Renal cortex interstitium (tissue), 11 donors: ENCODE results near the gene RMND1. TPM values are rescaled to one million over a fixed set of nuclear protein-coding genes. Genes with fewer than 3 reads are reported as not detected.
"Not testable (repeated sequence)": the region's sequence is repeated elsewhere in the genome, so short reads cannot be mapped to it uniquely, and the experiment has no call there.

Experiments
- DNase-seq, 11 donors: peaks; one replicate each; pipeline ENCODE4 v3.0.0-alpha.2; 2013; ENCODE audit warnings: low read depth in 9 of 11, low spot score in 4 of 11; ENCODE audit errors: extremely low read depth in 1 of 11
- polyA plus RNA-seq, 3 donors: library from polyadenylated mRNA; unstranded; fragments of 120-200 nt; gene quantifications; one replicate each; pipeline ENCODE4 v1.2.1, GENCODE V29; 2013; ENCODE audit not compliant: insufficient read length in 3 of 3

RMND1 gene
- polyA plus RNA-seq, 3 donors: 49.4 to 69.2 (median 57.7) TPM

DNA sequence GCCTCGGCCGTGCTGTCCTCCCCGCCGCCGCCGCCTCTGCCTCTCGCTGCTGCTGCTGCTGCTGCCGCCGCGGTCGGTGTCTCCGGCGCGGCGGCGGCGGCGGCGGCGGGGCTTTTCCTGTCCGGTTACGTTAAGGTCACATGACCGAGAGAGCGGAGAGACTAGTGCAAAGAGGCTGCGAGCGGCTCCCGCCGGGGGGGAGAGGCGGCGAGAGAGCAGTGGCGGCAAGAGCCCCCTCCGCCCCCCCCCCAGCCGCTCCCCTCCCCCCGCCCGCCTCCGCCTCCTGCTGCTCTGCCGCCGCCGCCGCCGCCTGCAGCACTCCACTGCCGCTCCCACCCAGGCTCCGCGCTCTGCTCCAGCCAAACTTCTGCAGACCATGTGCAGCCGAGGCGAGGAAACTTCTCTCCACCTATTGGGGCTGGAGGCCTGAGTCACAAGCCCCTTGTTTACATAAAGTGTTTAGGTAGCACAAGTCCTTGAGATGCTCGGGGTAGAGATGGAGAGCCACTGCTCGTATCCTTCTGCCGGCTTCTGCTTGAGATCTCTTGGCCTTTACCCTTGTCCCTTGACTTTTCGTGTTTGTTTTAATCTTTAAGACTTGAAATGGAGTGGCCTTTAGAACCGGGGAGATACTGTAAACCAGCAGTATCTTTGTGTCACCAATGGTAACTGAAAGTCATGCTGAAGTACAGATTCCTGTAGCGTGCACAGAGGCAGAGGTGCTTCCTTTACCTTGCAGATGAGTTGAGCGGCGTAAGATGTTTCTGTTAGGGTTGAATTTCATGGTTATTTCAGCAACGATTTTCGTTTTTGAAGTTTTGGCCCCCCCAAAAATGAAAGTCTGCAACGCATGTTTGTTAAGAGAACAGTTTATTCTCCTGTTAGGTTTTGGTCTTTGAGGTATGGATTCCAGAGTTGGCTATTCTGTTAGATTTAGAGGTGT is 60.2 kb downstream of the RMND1 start, which contains the start of gene ZBTB2:
TSS of gene ZBTB2 (minus strand) at position 89 of the 943 bp plus-strand sequence. CDS start 17,922 bp downstream, outside the sequence.
- DNase-seq: peak in 8 of 11 donors; percentile 13 to 60 (median 42)

DNA sequence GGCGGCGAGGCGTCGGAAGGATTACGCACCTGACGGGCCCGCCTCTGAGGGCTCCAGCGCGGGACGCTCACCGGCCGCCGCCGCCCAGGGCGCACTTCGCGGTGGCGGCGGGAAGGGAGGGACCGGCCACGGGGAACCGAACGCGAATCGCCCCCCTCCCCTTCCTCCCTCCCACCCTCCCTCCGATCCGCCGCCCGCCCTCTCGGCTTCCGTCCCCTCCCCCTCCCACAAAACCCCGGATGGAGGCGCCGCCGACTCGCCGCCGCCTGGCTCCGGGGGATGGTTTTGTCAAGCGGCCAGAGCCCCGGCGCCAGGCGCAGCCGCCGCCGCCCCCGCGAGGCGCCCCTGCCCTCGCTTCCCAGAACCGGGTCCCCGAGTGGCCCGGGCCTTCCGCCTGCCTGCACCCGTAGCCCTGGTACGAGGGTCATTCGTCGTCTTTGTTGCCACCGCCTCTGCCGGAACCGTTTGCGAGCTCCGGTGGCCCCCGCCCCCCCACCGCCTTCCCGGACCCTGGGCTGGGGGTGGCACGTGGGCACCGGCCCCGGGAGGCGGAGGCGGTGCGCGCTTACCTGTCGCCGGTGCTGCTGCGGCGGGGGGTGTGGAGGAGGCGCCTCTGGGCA is 61.0 kb downstream of the RMND1 start:
- DNase-seq: peak in 10 of 11 donors; percentile 31 to 72 (median 66)

DNA sequence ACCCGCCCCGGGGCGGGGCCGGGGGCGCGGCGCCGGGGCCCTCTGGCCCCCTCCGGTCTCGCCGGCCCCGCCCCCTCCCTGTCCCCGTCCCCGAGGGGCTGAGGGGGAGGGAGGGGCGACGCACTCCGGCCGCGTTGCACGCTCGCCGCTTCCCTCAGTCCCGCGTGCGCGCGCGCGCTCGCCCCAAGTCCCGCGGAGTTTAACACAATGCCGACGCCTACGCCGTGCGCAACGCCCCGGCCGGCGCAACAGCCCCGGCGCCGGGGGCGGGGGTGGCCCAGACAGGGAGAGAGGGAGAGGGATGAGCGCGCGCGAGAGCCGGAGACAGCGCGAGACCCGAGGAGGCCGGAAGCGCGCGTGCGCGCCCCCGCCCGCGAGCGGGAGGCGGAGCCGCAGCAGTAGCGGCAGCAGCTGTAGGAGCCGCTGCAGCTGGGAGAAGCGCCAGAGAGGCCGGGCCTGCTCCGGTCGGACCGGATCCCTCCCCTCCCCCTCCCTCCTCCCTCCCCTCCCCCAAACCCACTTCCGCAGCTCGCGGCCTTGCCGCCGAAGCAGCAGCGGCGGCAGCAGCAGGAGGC is 61.6 kb downstream of the RMND1 start:
- DNase-seq: peak; percentile 93 to 99 (median 98)

DNA sequence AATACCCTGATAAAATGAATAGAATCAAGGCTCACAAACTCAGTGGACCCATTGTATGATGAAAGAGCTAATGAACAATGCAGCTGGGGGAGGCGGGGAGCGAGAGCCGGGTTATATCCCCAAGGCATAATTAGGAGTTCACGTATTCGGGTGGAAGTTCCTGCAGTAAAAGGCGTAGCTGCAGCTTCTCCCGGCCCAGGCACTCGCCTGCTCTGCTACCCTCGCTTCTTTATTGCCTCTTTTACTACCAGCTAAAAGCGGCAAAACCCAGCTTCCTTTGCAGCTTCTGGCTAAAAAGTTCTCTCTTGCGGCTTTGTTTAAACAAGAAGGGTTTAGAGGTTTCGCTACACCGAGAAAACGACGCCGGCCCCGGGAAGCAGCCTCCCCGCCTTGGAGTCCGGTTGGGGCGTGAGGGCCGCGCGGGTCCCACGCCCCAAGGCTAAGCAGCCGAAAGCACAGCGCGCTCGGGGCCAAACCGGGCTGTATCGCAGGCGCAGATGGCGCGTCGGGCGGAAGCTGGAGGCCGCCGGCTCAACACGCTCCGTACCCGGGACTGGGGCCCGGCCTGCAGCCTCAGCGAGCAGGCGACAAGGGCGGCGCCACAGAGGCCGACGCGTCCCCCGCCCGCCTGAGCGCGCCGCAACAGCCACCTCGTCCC is 62.2 kb downstream of the RMND1 start:
- peak in 8 of 11 donors; percentile 44 to 70 (median 58) for DNase-seq

DNA sequence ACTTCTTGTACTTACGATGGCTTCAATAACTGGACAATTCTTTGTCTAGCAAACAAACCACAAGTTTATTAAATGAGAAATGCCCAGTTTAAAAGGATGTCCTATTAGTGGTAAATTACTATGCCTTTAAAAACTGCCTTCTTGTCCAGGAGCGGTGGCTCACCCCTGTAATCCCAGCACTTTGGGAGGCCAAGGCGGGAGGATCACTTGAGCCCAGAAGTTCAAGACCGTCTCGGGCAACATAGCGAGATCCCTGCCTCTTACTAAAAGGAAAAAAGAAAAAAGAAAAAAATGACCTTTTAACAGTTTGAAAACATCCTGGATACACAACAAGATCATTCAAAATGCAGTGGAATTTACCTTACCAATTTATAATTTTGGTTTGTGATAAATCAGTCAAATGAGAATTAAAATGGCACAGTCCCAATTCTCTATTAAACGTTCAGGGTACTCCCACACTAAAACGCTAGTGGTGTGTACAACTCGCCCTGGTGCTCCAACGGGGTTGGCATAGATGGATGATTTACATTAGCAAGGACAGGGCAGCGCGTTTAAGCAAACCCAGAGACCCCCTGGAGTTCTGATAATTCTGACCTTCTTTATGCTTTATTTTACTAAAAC is 62.8 kb downstream of the RMND1 start:
- DNase-seq: peak in 1 of 11 donors; percentile 28

DNA sequence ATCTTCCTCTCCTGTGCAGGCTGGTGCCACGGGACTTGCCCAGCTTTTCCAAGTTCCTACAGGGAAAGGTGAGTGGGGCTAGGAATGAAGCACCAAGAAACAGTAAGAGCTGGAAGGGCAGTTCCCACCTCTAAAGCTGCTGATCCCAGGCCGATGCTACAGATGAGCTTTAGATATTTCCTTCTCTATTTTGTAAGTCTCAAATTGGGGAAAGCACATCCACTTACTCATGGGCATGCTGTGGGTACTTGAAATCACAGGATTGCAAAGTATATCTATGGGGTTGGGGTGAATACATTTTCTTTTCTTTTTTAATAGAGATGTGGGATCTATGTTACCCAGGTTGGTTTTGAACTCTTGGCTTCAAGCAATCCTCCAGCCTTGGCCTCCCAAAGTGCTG is 63.7 kb downstream of the RMND1 start:
- DNase-seq: no peak

DNA sequence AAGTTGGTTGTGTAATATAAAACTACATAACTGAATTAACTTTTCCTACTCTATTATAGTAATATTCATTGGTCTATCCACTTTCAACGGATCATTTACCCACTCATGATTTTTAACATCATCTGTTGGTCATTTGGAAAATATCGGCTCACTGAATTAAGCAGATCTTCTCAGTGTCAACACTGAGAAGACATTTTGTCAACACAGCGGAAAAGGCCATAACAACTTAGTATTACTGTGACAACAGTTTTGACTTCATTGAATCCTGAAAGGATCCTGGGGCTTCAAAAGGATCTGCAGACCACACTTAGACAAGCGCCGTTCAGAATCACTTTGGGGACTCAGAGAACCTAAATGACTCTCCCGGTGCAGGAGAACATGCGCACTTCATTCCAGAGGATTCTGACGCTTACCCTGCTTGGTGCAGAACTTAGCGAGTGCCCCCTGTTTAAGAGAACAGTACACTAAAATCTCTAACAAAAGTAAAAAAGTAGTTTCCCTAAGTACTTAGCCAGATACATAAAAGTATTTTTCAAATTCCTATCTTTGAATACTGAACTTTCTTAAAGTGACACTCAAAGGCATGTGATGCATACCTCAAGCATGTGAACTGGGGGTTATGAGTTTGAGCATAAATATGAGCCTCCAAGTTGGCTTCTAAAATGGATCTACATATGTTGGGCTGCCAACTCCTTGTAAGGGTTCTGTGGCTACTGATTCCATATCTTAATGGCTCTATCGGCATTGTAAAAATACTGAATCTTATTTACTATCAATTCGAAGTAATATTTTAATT is 64.6 kb downstream of the RMND1 start:
- no peak for DNase-seq

DNA sequence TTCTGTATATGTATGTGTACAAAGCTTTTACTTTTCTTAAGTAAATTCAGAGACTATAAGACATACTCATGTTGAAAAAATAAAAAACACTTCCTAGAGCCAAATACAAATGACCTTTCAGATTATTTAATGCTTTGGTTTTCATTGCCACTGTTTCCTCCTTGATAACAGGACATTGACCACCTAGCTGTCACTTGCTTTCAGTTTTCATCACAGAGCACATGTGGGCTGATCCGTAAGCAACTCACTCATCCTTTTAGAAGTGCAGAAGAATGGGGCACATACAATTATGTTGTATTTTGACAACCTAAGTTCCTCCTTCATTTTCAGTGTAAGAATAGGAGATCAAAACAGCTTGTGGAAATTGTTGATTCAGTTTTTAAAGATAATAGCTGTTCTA is 66.7 kb downstream of the RMND1 start:
- no peak for DNase-seq

DNA sequence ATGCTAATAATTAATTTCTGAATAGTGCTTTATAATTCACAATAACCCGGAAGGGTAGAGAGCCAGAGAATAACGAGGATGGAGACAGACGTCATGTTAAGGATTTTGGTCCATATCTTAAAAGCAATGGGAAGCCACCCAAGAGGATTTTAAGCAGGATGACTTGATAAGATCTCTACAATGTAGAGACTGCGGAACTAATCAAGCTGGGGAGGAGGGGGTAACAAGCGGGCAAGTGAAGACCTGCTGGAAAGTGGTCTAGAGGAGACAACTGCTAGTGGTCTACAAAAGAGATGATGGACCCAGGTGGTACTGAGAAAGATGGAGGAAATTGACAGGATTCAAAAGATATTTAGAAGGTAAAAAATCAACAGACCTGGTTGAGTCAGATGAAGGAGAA is 67.8 kb downstream of the RMND1 start:
- no peak for DNase-seq

DNA sequence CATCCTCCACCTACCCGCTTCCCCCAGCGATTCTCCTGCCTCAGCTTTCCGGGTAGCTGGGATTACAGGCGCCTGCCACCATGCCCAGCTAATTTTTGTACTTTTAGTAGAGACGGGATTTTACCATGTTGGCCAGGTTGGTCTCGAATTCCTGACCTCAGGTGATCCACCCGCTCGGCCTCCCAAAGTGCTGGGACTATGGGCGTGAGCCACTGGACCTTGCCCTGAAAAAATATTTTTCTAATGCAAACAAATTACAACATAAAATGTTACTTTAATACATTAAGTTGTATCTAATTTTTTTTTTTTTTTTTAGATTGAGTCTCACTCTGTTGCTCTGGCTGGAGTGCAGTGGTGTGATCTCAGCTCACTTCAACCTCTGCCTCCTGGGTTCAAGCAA is 69.3 kb downstream of the RMND1 start:
- not testable (repeated sequence) for DNase-seq

DNA sequence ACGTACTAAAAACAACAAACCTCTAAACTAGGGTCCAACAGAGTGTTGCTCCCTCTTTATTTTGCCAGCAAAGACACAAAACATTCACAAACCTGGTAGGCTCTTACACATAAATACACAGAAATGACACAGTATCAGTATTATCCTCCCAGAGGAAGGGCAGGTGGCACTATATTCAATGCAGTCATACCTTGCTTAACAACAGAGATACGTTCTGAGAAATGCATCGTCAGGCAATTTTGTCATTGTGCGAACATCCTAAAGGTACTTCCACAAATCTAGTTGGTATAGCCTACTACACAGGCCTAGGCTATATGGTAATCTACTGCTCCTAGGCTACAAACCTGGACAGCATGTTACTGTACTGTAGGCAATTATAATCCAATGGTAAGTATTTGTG is 70.2 kb downstream of the RMND1 start:
- no peak for DNase-seq

DNA sequence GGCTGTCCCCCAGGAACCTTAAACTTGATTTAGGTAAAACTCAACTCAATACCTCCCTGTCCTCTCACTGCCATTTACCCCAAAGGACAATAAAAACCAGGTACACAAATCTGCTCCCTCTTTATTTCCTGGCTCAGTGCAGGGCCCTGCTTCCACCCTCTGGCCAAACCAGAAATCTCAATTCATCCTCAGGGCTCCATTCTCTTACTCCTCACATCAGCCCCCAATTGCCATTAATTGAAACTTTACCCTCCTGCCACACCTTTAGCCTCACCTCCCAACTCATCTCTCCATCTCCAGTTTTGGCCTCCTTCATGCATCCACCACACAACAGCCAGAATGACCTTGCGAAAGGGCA is 71.1 kb downstream of the RMND1 start:
- no peak for DNase-seq

DNA sequence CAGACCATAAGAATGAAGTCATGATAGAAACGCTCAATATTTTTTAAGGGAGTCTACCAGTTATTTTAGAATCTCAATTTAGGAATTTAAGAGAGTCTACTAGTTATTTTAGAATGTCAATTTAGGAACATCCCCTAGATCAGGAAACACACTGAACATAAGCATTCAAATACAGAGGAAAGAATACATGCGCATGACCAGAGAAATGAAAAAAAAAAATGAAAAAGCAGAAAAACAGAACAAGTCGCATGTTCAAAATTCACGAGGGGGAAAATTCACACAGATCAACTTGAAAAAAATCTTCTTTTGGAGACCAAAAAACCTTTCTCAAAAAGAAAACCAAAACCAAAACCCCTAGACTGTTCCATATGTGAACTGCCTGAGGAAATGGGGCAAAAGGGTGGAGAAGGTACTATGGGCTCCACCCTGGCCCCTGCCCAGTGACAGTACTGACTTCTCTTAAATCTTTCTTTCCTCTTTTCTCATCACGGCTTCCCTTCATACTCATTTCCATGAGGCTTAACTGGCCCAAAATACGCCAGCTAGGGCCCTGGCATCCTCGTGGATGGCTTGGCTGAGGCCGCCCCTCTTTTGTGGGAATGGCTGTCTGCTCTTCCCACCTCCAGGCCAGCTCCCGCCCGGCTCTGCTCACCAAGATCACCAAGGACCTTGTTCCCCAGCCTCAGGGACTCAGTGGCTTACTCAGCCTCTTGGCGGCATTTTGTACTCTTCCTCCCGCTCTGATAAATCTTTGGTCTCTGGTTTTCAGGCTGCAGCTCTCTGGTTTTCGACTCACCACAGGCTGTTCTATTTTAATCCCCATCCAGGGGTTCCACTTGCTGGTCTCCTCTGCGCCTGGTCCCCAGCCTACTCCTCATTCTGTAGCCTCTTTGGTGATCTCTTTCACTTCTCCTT is 71.7 kb downstream of the RMND1 start:
- DNase-seq: no peak

DNA sequence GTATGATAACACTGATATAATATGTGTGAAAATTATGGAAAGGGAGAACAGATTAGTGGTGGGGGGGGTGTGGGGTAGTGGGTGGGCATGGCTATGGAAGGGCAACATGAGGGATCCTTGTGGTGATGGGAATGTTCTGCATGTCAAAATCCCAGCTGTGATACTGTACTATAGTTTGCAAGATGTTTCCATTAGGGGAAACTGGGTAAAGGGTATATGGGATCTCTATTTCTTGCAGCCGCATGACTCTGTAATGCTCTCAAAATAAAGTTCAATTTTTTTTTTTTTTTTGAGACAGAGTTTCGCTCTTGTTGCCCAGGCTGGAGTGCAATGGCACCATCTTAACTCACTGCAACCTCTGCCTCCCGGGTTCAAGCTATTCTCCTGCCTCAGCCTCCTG is 74.8 kb downstream of the RMND1 start:
- DNase-seq: no peak

DNA sequence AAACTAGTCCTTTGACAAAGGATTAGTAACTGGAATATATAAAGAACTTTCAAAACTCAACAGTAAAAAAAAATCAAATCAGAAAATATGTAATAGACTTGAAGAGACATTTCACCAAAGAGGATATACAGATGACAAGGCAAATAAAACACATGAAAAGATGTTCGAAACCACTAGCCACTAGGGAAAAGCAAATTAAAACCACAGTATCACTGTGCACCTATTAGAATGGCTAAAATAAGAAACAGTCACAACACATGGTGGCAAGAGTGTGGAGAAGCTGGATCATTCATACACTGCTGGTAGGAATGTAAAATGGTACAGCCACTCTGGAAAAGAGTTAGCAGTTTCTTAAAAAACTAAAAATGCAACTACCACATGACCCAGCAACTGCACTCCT is 75.5 kb downstream of the RMND1 start:
- DNase-seq: no peak

DNA sequence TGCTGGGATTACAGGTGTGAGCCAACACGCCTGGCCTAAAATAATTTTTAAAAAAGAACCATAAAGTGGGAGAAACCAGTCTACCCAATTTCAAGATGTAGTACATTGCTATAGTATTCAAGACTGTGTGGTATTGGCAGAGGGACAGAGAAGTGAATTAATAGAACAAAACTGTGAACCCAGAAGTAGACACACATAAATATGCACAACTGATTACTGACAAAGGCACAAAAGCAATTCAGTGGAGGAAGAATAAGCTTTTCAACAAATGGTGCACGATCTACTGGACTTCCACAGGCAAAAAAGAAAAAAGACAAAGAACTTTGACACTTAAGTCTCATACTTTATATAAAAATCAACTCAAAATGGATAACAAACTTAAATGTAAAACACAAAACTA is 76.1 kb downstream of the RMND1 start:
- DNase-seq: no peak

DNA sequence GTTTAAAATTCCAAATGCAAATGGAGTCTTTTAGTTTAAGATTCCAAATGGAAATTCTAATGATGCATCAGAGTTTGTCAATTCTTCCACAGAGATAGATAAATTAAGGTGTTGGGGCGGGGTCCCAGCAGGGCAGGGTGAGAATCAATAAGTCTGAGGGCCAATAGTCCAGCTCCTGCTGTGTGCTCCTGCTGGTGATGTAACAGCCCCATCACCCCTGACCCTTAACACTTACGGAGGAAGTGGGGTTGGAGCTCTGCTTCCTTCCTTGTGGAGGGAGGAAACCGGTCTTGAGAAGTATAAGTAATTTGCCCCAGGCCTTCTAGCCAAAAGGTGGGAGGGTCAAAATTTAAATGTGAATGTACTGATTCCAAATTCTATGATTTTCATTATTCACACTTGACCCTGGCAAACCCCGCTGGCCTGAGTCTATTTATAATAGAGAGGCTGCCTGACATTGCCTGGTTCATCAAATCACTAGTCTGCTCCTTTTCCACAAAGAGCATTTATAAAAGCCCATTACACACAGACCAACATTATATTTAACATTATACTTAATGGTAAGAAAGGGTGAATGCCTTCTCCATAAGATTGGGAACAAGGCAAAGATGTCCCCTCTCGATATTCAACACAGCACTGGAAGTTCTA is 77.8 kb downstream of the RMND1 start:
- DNase-seq: no peak
